ENCODE measurements around the gene TNNI3K.

DNA sequence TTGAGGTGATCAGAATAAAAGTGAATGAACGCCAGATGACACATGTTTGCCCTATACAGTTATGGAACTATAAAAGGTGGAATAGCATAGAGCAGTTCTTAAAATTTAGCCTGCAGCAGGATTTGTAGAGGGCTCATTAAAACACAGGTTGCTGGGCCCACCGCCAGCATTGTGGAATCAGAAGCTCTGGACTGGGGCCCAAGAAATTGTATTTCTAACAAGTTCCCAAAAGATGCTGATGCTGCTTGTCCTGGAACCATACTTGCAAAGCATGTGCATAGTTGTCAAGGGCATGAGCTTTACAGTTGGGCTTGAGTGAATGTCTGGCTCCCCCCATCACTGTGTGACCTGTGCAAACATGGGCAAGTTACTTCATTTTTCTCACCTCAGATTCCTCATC, 314.7 kb downstream of the TNNI3K start:
- TF ChIP-seq CTCF (IDR thresholded peaks at IDR 0.05): no peak
- TF ChIP-seq POLR2A (IDR thresholded peaks at IDR 0.05): no peak
